ENCODE results near the gene MXI1.
"Not testable (repeated sequence)": the region's sequence is repeated elsewhere in the genome, so short reads cannot be mapped to it uniquely, and the experiment has no call there.

DNA sequence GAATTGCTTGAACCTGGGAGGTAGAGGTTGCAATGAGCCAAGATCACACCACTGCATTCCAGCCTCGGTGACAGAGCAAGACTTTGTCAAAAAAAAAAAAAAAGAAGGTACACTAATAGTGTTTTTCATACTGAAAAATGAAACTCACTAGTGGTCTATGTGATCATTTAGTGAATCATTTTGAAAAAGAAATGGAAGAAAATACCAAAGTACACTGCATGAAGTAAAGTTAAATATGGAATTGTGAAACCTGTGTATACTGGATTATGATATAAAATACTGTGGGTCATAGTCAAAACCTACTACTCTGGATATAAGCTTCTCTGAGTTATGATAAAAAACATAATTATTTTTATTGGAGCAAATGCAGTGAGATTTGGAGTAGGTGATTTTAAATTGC is 42.1 kb downstream of the MXI1 start:
- TF ChIP-seq, protein P1, sequence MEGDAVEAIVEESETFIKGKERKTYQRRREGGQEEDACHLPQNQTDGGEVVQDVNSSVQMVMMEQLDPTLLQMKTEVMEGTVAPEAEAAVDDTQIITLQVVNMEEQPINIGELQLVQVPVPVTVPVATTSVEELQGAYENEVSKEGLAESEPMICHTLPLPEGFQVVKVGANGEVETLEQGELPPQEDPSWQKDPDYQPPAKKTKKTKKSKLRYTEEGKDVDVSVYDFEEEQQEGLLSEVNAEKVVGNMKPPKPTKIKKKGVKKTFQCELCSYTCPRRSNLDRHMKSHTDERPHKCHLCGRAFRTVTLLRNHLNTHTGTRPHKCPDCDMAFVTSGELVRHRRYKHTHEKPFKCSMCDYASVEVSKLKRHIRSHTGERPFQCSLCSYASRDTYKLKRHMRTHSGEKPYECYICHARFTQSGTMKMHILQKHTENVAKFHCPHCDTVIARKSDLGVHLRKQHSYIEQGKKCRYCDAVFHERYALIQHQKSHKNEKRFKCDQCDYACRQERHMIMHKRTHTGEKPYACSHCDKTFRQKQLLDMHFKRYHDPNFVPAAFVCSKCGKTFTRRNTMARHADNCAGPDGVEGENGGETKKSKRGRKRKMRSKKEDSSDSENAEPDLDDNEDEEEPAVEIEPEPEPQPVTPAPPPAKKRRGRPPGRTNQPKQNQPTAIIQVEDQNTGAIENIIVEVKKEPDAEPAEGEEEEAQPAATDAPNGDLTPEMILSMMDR (conservative IDR thresholded peaks at IDR 0.05), result not testable (repeated sequence)
- TF ChIP-seq EZH2 (IDR thresholded peaks at IDR 0.05; ENCODE audit: low read depth), result not testable (repeated sequence)

Data from PC-9 (cell line).